NAMALWA (cell line): ENCODE results near the gene RAB3D.
"Not testable (repeated sequence)": the region's sequence is repeated elsewhere in the genome, so short reads cannot be mapped to it uniquely, and the experiment has no call there.

Experiments used
- DNase-seq: peaks from one replicate; pipeline ENCODE4 v3.0.0-alpha.2; 2015; ENCODE audit warnings: low spot score

The RAB3D gene

GRCh38 chr19:11338121-11338520 is 1.3 kb downstream of the RAB3D start:
- no peak for DNase-seq

- DNase-seq, result no peak
Measured at GRCh38 chr19:11337080-11337479, 2.4 kb downstream of the RAB3D start.

GRCh38 chr19:11335449-11336146 is 3.9 kb downstream of the RAB3D start:
- no peak for DNase-seq

- peak; percentile 56 for DNase-seq
Measured at GRCh38 chr19:11333838-11334237, 5.6 kb downstream of the RAB3D start.

- no peak for DNase-seq
Measured at GRCh38 chr19:11332822-11333221, 6.6 kb downstream of the RAB3D start.

- no peak for DNase-seq
Measured at GRCh38 chr19:11331502-11331901, 8.0 kb downstream of the RAB3D start.

GRCh38 chr19:11330127-11330526 is 9.3 kb downstream of the RAB3D start:
- DNase-seq, result no peak

- no peak for DNase-seq
Measured at GRCh38 chr19:11325544-11325943, 13.9 kb downstream of the RAB3D start.

GRCh38 chr19:11324748-11325389 is 14.6 kb downstream of the RAB3D start:
- DNase-seq, result no peak

GRCh38 chr19:11324079-11324661 is 15.3 kb downstream of the RAB3D start:
- peak; percentile 87 for DNase-seq

- no peak for DNase-seq
Measured at GRCh38 chr19:11323601-11324078, 15.8 kb downstream of the RAB3D start.

- DNase-seq, result no peak
Measured at GRCh38 chr19:11322269-11323024, 17.0 kb downstream of the RAB3D start.

- no peak for DNase-seq
Measured at GRCh38 chr19:11321191-11322126, 18.0 kb downstream of the RAB3D start.

GRCh38 chr19:11320278-11320995 is 19.0 kb downstream of the RAB3D start:
- DNase-seq, result not testable (repeated sequence)

- peak; percentile 42 for DNase-seq
Measured at GRCh38 chr19:11306337-11306736, 33.1 kb downstream of the RAB3D start.

GRCh38 chr19:11304936-11305335 is 34.5 kb downstream of the RAB3D start:
- no peak for DNase-seq

GRCh38 chr19:11300811-11301120 is 38.7 kb downstream of the RAB3D start:
- DNase-seq, result no peak

- no peak for DNase-seq
Measured at GRCh38 chr19:11299946-11300810, 39.3 kb downstream of the RAB3D start.

GRCh38 chr19:11296264-11296663 is 43.2 kb downstream of the RAB3D start:
- no peak for DNase-seq

- DNase-seq, result no peak
Measured at GRCh38 chr19:11295665-11296245, 43.7 kb downstream of the RAB3D start, which contains the start of gene TSPAN16. TSPAN16 (plus strand) TSS chr19:11296160; CDS start chr19:11296298, 138 bp downstream.
